Glomerular endothelial cell (primary cell): ENCODE data around the gene TNK1. TPM values are rescaled to one million over a fixed set of nuclear protein-coding genes. Genes with fewer than 3 reads are reported as not detected.

Source experiments
- DNase-seq: peaks from one replicate; pipeline ENCODE4 v3.0.0-alpha.2; 2011; ENCODE audit warnings: low read depth, low spot score; ENCODE audit errors: extremely low read depth
- total RNA-seq: library from RNA; depleted of rRNA; stranded (reverse); fragments of >200 nt; gene quantifications from 2 replicates; pipeline ENCODE4 v1.2.3, GENCODE V29; 2015

The TNK1 gene
- total RNA-seq, 1 donor from 2014 or later: 0.23 TPM

GRCh38 chr17:7389924-7390910, 9.3 kb downstream of the TNK1 start:
- DNase-seq: no peak

GRCh38 chr17:7391307-7391706, 10.4 kb downstream of the TNK1 start:
- DNase-seq: no peak

GRCh38 chr17:7392696-7393612, 12.1 kb downstream of the TNK1 start:
- DNase-seq: no peak

GRCh38 chr17:7393613-7394451, 12.9 kb downstream of the TNK1 start:
- no peak for DNase-seq

- no peak for DNase-seq
These were observed 13.7 kb downstream of the TNK1 start, which contains the start of gene PLSCR3 for GRCh38 chr17:7394452-7395191. Gene PLSCR3, minus strand, starts transcription at chr17:7394525. Its CDS starts 415 bp downstream, at chr17:7394110.

- no peak for DNase-seq
These were observed 15.3 kb downstream of the TNK1 start for GRCh38 chr17:7396147-7396546.

GRCh38 chr17:7398612-7399011, 17.7 kb downstream of the TNK1 start:
- DNase-seq: no peak

- DNase-seq: no peak
These were observed 22.3 kb downstream of the TNK1 start for GRCh38 chr17:7403043-7403726.

- no peak for DNase-seq
These were observed 22.8 kb downstream of the TNK1 start for GRCh38 chr17:7403727-7403976.

- DNase-seq: peak; percentile 93
These were observed 23.3 kb downstream of the TNK1 start, which contains the start of gene TMEM256 for GRCh38 chr17:7403977-7404736. Gene TMEM256, minus strand, starts transcription at chr17:7404097. Its CDS starts 13 bp downstream, at chr17:7404084.

GRCh38 chr17:7404737-7405349, 24.0 kb downstream of the TNK1 start:
- DNase-seq: no peak

- no peak for DNase-seq
These were observed 24.7 kb downstream of the TNK1 start for GRCh38 chr17:7405350-7406234.

- no peak for DNase-seq
These were observed 25.4 kb downstream of the TNK1 start for GRCh38 chr17:7406235-7406825.

GRCh38 chr17:7407082-7407481, 26.2 kb downstream of the TNK1 start:
- DNase-seq: no peak

- no peak for DNase-seq
These were observed 26.8 kb downstream of the TNK1 start, which contains the start of gene NLGN2 for GRCh38 chr17:7407485-7408251. Gene NLGN2, plus strand, starts transcription at chr17:7407845. Its CDS starts 411 bp downstream, at chr17:7408256.

- DNase-seq: no peak
These were observed 27.4 kb downstream of the TNK1 start for GRCh38 chr17:7408252-7408727.
